A549 (cell line): ENCODE data around the gene PTPA. TPM values are rescaled to one million over a fixed set of nuclear protein-coding genes. Genes with fewer than 3 reads are reported as not detected.

ENCODE experiments used
- ATAC-seq, 2 experiments: fragments of 200-7000 bp in 1 of 2; fragments of >200 bp in 1 of 2; cut with Nextera tagmentation in 1 of 2; cut with Tn5 transposase in 1 of 2; 3 replicates each; pipeline versions ENCODE4 v1.8.0 to v1.9.1; 2018 to 2020; ENCODE audit warnings: mild to moderate bottlenecking in 1 of 2, moderate library complexity in 1 of 2
- CTCF ChIA-PET: fragments of 300-600 bp; sonication (Branson Sonifier 250); formaldehyde crosslinking; extraction: SDS; loops from one replicate; lab custom pipeline; 2021; ENCODE audit warnings: antibody characterized with exemption, inconsistent platforms; lab: Yijun Ruan, JAX
- POLR2A ChIA-PET: fragments of 350-600 bp; formaldehyde crosslinking; extraction: SDS; loops from one replicate; lab custom pipeline; 2021; ENCODE audit warnings: antibody characterized with exemption, inconsistent platforms; lab: Yijun Ruan, JAX
- DNase-seq, 2 experiments: peaks; one replicate each; pipeline versions ENCODE4 v3.0.0 to v3.0.0-alpha.2; 2011 to 2016; ENCODE audit warnings: low read depth in 1 of 2, low spot score in 1 of 2
- FAIRE-seq: peaks from 2 replicates; lab custom pipeline; 2011; peaks lifted over from hg19 to GRCh38; lab: Jason Lieb, UNC
- H3K27ac ChIP-seq, 2 experiments: fragments of >200 bp; sonication (Bioruptor Twin); formaldehyde crosslinking; 3 replicates each; pipeline ENCODE4 v1.5.1; 2016 to 2017
- H3K4me1 ChIP-seq: fragments of >200 bp; sonication (Bioruptor Twin); formaldehyde crosslinking; 3 replicates; pipeline ENCODE4 v1.6.1; 2016
- H3K4me2 ChIP-seq: fragments of >200 bp; sonication (Bioruptor Twin); formaldehyde crosslinking; 3 replicates; pipeline ENCODE4 v1.6.1; 2016
- H3K4me3 ChIP-seq: fragments of >200 bp; sonication (Bioruptor Twin); formaldehyde crosslinking; 3 replicates; pipeline ENCODE4 v1.5.1; 2016
- H3K9me3 ChIP-seq: fragments of >200 bp; sonication (Bioruptor Twin); formaldehyde crosslinking; 3 replicates; pipeline ENCODE4 v1.6.1; 2016
- BHLHE40 ChIP-seq: IDR thresholded peaks from 2 replicates; pipeline ENCODE4 v1.6.1; 2012; ENCODE audit warnings: low read depth, low read length, inconsistent platforms
- CBX8 ChIP-seq: fragments of 200-600 bp; sonication (generic); IDR thresholded peaks from 2 replicates; pipeline ENCODE4 v1.6.1; 2016
- CHD2 ChIP-seq: fragments of 150-350 bp; IDR thresholded peaks from 2 replicates; pipeline ENCODE4 v1.6.1; 2014; ENCODE audit warnings: low read length; ENCODE audit not compliant: partially characterized antibody
- CHD4 ChIP-seq: fragments of 200-600 bp; sonication (generic); IDR thresholded peaks from 2 replicates; pipeline ENCODE4 v1.6.1; 2016; ENCODE audit warnings: antibody characterized with exemption, mild to moderate bottlenecking, borderline replicate concordance
- ESRRA ChIP-seq: fragments of 150-350 bp; IDR thresholded peaks from 2 replicates; pipeline ENCODE4 v1.6.1; 2014; ENCODE audit warnings: mild to moderate bottlenecking, low read length, borderline replicate concordance
- FOXS1 ChIP-seq: fragments of 250-450 bp; sonication (Bioruptor Pico); IDR thresholded peaks from 2 replicates; pipeline ENCODE4 v1.5.0; 2020; ENCODE audit warnings: mild to moderate bottlenecking, moderate library complexity
- HOXA7 ChIP-seq: fragments of 250-450 bp; sonication (Bioruptor Pico); IDR thresholded peaks from 2 replicates; pipeline ENCODE4 v1.5.0; 2020; ENCODE audit warnings: mild to moderate bottlenecking, moderate library complexity
- HOXB13 ChIP-seq: fragments of 250-450 bp; sonication (Bioruptor Pico); IDR thresholded peaks from 2 replicates; pipeline ENCODE4 v1.5.0; 2020; ENCODE audit warnings: low read depth, mild to moderate bottlenecking, moderate library complexity
- KDM1A ChIP-seq: fragments of 200-600 bp; sonication (generic); IDR thresholded peaks from 2 replicates; pipeline ENCODE4 v1.6.1; 2016; ENCODE audit warnings: low read depth, mild to moderate bottlenecking
- MAFK ChIP-seq: fragments of 450-650 bp; IDR thresholded peaks from 2 replicates; pipeline ENCODE4 v1.6.1; 2014; ENCODE audit not compliant: partially characterized antibody
- MAZ ChIP-seq: fragments of 150-350 bp; IDR thresholded peaks from 2 replicates; pipeline ENCODE4 v1.6.1; 2014; ENCODE audit warnings: antibody characterized with exemption, low read depth, low read length, borderline replicate concordance
- MYC ChIP-seq: IDR thresholded peaks from 2 replicates; pipeline ENCODE4 v1.6.1; 2012; ENCODE audit warnings: mild to moderate bottlenecking, inconsistent platforms, low read length, improper control_type of control experiment, borderline replicate concordance
- NPAS2 ChIP-seq: fragments of 250-450 bp; sonication (Bioruptor Pico); IDR thresholded peaks from 2 replicates; pipeline ENCODE4 v1.8.0; 2022; ENCODE audit warnings: mild to moderate bottlenecking, moderate library complexity, borderline replicate concordance
- POLR2AphosphoS2 ChIP-seq: conservative IDR thresholded peaks from 2 replicates; pipeline ENCODE4 v1.6.1; 2012; ENCODE audit warnings: low read length, improper control_type of control experiment, inconsistent platforms
- SREBF2 ChIP-seq: fragments of 450-650 bp; IDR thresholded peaks from 2 replicates; pipeline ENCODE4 v1.6.1; 2014; ENCODE audit warnings: mild to moderate bottlenecking, moderate library complexity
- WGBS: methylation state at CpG from one replicate; pipeline ENCODE4 v1.1.6; 2017; ENCODE audit errors: missing lambda C conversion rate; 5-methylcytosine and 5-hydroxymethylcytosine counted together
- polyA plus RNA-seq, 4 experiments: library from polyadenylated mRNA; depleted of rRNA in 3 of 4; stranded (reverse); fragments of >200 nt; fragmentation: RNase III in 1 of 4; extraction: RNeasy Plus Mini Kit Qiagen cat#74134 plus additional on column Dnase treatment in 1 of 4; gene quantifications; 2 replicates in 3 of 4; 3 replicates in 1 of 4; pipeline ENCODE4 v1.2.3, GENCODE V29; 2011 to 2017
- TF ChIP-seq, protein P1 (sequence below): fragments of >200 bp; sonication (Bioruptor Twin); formaldehyde crosslinking; IDR thresholded peaks from 2 replicates; pipeline ENCODE4 v1.6.1; 2016
- TF ChIP-seq, protein P2 (sequence below): IDR thresholded peaks from 2 replicates; pipeline ENCODE4 v1.6.1; 2012; ENCODE audit warnings: low read depth, borderline replicate concordance
- TF ChIP-seq, protein P3 (sequence below): fragments of 150-350 bp; IDR thresholded peaks from 2 replicates; pipeline ENCODE4 v1.6.1; 2014; ENCODE audit warnings: low read depth, mild to moderate bottlenecking, low read length
- TF ChIP-seq, protein P4 (sequence below): fragments of >200 bp; sonication (Bioruptor Twin); formaldehyde crosslinking; IDR thresholded peaks from 3 replicates; pipeline ENCODE4 v1.6.1; 2016
- TF ChIP-seq, protein P5 (sequence below): fragments of >200 bp; sonication (Bioruptor Twin); formaldehyde crosslinking; IDR thresholded peaks from 3 replicates; pipeline ENCODE4 v1.5.1; 2016

The PTPA gene
- polyA plus RNA-seq, 2 of the 4 experiments (the other 2 are of a cell fraction) = 140 to 161 TPM

DNA sequence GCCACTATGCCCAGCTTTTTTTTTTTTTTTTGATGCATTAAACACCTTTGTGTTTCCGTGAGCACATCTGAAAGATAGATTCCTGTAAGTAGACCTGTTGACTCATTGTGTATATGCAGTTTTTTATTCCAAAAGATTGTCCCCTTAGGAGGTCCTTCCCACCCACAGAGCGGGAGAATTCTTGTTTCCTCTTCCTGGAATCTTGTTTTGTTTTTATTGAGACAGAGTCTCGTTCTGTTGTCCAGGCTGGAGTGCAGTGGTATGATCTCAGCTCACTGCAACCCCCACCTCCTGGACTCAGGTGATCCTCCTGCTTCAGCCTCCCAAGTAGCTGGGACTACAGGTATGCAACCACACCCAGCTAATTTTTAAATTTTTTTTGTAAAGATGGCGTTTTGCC lies 7.6 kb downstream of the PTPA start:
- H3K4me1 ChIP-seq = peaks cover 19% of the 10 kb centered on the region
- H3K9me3 ChIP-seq = no peaks in the 10 kb centered on the region
- peak in 1 of 2 experiments; percentile 25 for DNase-seq
- WGBS = 63% methylated on average over 4 of the region's 4 CpGs
- ChIA-PET POLR2A (interaction anchor here (0.6 kb wide), 1 partner anchor 16 kb away, joined by 3 read pairs; no protein-coding TSS in a partner anchor), CTCF (interaction anchor here (0.7 to 7.0 kb wide), 6 partner anchors 12 to 1028 kb away, joined by 3 to 68 read pairs (median 4); no protein-coding TSS in a partner anchor)
- H3K27ac ChIP-seq = peak overlapping the region in 1 of 2 experiments; percentile 10; a peak in 1 of 6 replicates
- no peak for ATAC-seq
- TF ChIP-seq POLR2AphosphoS2 = no peak
- no peak for TF ChIP-seq HOXB13 (CRISPR knock-in tag)
- no peak for TF ChIP-seq CBX8
- TF ChIP-seq, protein P1, sequence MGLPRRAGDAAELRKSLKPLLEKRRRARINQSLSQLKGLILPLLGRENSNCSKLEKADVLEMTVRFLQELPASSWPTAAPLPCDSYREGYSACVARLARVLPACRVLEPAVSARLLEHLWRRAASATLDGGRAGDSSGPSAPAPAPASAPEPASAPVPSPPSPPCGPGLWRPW = no peak
- TF ChIP-seq FOXS1 (CRISPR knock-in tag) = no peak
- TF ChIP-seq, protein P2, sequence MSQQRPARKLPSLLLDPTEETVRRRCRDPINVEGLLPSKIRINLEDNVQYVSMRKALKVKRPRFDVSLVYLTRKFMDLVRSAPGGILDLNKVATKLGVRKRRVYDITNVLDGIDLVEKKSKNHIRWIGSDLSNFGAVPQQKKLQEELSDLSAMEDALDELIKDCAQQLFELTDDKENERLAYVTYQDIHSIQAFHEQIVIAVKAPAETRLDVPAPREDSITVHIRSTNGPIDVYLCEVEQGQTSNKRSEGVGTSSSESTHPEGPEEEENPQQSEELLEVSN = no peak
- TF ChIP-seq, protein P3, sequence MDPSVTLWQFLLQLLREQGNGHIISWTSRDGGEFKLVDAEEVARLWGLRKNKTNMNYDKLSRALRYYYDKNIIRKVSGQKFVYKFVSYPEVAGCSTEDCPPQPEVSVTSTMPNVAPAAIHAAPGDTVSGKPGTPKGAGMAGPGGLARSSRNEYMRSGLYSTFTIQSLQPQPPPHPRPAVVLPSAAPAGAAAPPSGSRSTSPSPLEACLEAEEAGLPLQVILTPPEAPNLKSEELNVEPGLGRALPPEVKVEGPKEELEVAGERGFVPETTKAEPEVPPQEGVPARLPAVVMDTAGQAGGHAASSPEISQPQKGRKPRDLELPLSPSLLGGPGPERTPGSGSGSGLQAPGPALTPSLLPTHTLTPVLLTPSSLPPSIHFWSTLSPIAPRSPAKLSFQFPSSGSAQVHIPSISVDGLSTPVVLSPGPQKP = no peak
- TF ChIP-seq MAFK = no peak
- TF ChIP-seq, protein P4, sequence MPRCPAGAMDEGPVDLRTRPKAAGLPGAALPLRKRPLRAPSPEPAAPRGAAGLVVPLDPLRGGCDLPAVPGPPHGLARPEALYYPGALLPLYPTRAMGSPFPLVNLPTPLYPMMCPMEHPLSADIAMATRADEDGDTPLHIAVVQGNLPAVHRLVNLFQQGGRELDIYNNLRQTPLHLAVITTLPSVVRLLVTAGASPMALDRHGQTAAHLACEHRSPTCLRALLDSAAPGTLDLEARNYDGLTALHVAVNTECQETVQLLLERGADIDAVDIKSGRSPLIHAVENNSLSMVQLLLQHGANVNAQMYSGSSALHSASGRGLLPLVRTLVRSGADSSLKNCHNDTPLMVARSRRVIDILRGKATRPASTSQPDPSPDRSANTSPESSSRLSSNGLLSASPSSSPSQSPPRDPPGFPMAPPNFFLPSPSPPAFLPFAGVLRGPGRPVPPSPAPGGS = no peak
- no peak for TF ChIP-seq MAZ
- TF ChIP-seq SREBF2 = no peak
- H3K4me2 ChIP-seq = no peak overlapping the region
- H3K4me3 ChIP-seq = no peak overlapping the region
- no peak for FAIRE-seq

DNA sequence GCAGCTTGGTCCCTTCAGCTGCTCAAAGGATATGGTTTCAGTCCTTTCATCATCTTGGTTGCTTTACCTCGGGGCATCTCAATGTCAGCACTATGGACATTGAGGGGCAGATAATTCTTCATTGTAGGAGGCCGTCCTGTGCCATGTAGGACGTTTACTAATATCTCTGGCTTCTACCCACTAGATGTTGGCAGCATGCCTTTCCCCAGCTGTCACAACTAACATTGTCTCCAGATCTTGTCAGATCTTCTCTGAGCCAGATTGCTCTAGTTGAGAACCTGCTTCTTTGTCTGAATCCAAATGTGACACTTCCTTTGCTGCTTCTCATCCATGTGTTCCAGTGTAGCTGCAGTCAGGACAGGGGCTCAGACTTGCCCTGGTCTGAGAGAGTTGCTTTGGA lies 10.3 kb downstream of the PTPA start:
- TF ChIP-seq KDM1A (no peak), CHD2 (no peak), NPAS2 (CRISPR knock-in tag) (no peak), MAFK (no peak), BHLHE40 (no peak), MYC (no peak), ESRRA (no peak), HOXA7 (CRISPR knock-in tag) (no peak), CHD4 (no peak)
- TF ChIP-seq, protein P5, sequence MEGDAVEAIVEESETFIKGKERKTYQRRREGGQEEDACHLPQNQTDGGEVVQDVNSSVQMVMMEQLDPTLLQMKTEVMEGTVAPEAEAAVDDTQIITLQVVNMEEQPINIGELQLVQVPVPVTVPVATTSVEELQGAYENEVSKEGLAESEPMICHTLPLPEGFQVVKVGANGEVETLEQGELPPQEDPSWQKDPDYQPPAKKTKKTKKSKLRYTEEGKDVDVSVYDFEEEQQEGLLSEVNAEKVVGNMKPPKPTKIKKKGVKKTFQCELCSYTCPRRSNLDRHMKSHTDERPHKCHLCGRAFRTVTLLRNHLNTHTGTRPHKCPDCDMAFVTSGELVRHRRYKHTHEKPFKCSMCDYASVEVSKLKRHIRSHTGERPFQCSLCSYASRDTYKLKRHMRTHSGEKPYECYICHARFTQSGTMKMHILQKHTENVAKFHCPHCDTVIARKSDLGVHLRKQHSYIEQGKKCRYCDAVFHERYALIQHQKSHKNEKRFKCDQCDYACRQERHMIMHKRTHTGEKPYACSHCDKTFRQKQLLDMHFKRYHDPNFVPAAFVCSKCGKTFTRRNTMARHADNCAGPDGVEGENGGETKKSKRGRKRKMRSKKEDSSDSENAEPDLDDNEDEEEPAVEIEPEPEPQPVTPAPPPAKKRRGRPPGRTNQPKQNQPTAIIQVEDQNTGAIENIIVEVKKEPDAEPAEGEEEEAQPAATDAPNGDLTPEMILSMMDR = no peak
- TF ChIP-seq, protein P1 = no peak
- TF ChIP-seq, protein P4 = no peak
- Histone ChIP-seq H3K4me2 (no peak overlapping the region), H3K27ac (no peak overlapping the region), H3K4me3 (no peak overlapping the region), H3K4me1 (peaks cover 21% of the 10 kb centered on the region; the same call in 2 of the 3 replicates), H3K9me3 (no peaks in the 10 kb centered on the region)
- ATAC-seq (no peak), DNase-seq (no peak), FAIRE-seq (no peak)
- POLR2A ChIA-PET = no interaction called here
- CTCF ChIA-PET = interaction anchor here (1.0 to 27.9 kb wide), 8 partner anchors 9 to 604 kb away, joined by 3 to 947 read pairs (median 8); partner anchors contain the start of genes ASB6, C9orf50 and NTMT1
- WGBS = 81% methylated on average over 3 of the region's 3 CpGs
